Endothelial cell of umbilical vein (primary cell): Measurements from ENCODE around the gene UBE2E2. TPM values are rescaled to one million over a fixed set of nuclear protein-coding genes. Genes with fewer than 3 reads are reported as not detected.

Experiments
- BruUV-seq: library from RNA; stranded (reverse); fragments of 400-500 nt; replicated peaks from 2 replicates; lab custom pipeline; 2021; lab: Mats Ljungman, UMichigan
- CTCF ChIA-PET: fragments of 300-600, 350-600 bp; sonication (Branson Sonifier 250); formaldehyde crosslinking; loops from one replicate; lab custom pipeline; 2021; ENCODE audit warnings: antibody characterized with exemption, inconsistent platforms; lab: Charles Lee
- POLR2A ChIA-PET: fragments of 300-600, 350-600 bp; sonication (Branson Sonifier 250); formaldehyde crosslinking; loops from one replicate; lab custom pipeline; 2021; ENCODE audit warnings: antibody characterized with exemption, inconsistent platforms; lab: Charles Lee
- DNase-seq: peaks from one replicate; pipeline ENCODE4 v3.0.0-alpha.2; 2011; ENCODE audit warnings: low read depth, low spot score
- FAIRE-seq: peaks from 2 replicates; lab custom pipeline; 2011; peaks lifted over from hg19 to GRCh38; lab: Jason Lieb, UNC
- H2AFZ ChIP-seq: 2 replicates; pipeline ENCODE4 v1.6.0; 2012; ENCODE audit warnings: low read depth, low read length, control low read depth, inconsistent platforms
- H3K27ac ChIP-seq: 2 replicates; pipeline ENCODE4 v1.5.1; 2011; ENCODE audit warnings: low read depth, mild to moderate bottlenecking, control low read depth, low read length, moderate library complexity; ENCODE audit not compliant: insufficient read depth
- H3K27me3 ChIP-seq, 2 experiments: 2 replicates each; pipeline versions ENCODE4 v1.6.0 to v1.6.1; 2011; ENCODE audit warnings: low read length in 2 of 2, mixed read lengths in 1 of 2; ENCODE audit not compliant: control insufficient read depth in 2 of 2, insufficient read depth in 2 of 2
- H3K36me3 ChIP-seq, 2 experiments: 2 replicates in 1 of 2; 3 replicates in 1 of 2; pipeline ENCODE4 v1.5.1; 2011; ENCODE audit warnings: low read length in 2 of 2, mild to moderate bottlenecking in 1 of 2, moderate library complexity in 1 of 2; ENCODE audit not compliant: control insufficient read depth in 2 of 2, insufficient read depth in 2 of 2; ENCODE audit errors: extremely low read depth in 1 of 2
- H3K4me1 ChIP-seq: 3 replicates; pipeline ENCODE4 v1.5.1; 2011; ENCODE audit warnings: mild to moderate bottlenecking, low read length; ENCODE audit not compliant: control insufficient read depth, insufficient read depth; ENCODE audit errors: extremely low read depth
- H3K4me2 ChIP-seq: 2 replicates; pipeline ENCODE4 v1.6.1; 2011; ENCODE audit warnings: low read length, control low read depth, mixed read lengths; ENCODE audit not compliant: insufficient read depth
- H3K4me3 ChIP-seq, 3 experiments: fragments of 200-600 bp in 1 of 3; sonication (generic), shearing (Covaris generic) in 1 of 3; replicated peaks in 1 of 3; 2 replicates each; pipeline ENCODE4 v1.5.1; 2011 to 2016; ENCODE audit warnings: control low read depth in 3 of 3, low read length in 3 of 3, mild to moderate bottlenecking in 2 of 3, inconsistent platforms in 1 of 3, low read depth in 1 of 3, moderate library complexity in 1 of 3; ENCODE audit not compliant: insufficient read depth in 1 of 3
- H3K79me2 ChIP-seq: 2 replicates; pipeline ENCODE4 v1.6.0; 2012; ENCODE audit warnings: low read length, inconsistent platforms; ENCODE audit not compliant: control insufficient read depth, insufficient read depth
- H3K9ac ChIP-seq: replicated peaks from 2 replicates; pipeline ENCODE3; 2011; ENCODE audit warnings: low read length, control low read depth; ENCODE audit not compliant: insufficient read depth; ENCODE audit errors: extremely low read depth
- H3K9me1 ChIP-seq: replicated peaks from 3 replicates; pipeline ENCODE4 v1.6.0; 2011; ENCODE audit warnings: mild to moderate bottlenecking, low read length; ENCODE audit not compliant: control insufficient read depth, insufficient read depth; ENCODE audit errors: extremely low read depth
- H3K9me3 ChIP-seq: replicated peaks from 2 replicates; pipeline ENCODE4 v1.5.1; 2012; ENCODE audit warnings: low read length, inconsistent platforms; ENCODE audit not compliant: control insufficient read depth, insufficient read depth
- H4K20me1 ChIP-seq: replicated peaks from 2 replicates; pipeline ENCODE3; 2011; ENCODE audit warnings: mild to moderate bottlenecking, low read length; ENCODE audit not compliant: control insufficient read depth, insufficient read depth; ENCODE audit errors: extremely low read depth
- CTCF ChIP-seq, 2 donors: IDR thresholded peaks; 1 replicate in 1 of 2; 2 replicates in 1 of 2; pipeline ENCODE4 v1.5.1; 2011; ENCODE audit warnings: low read length in 2 of 2, mild to moderate bottlenecking in 2 of 2, moderate library complexity in 2 of 2, control low read depth in 1 of 2, inconsistent platforms in 1 of 2, low read depth in 1 of 2; ENCODE audit not compliant: insufficient read depth in 1 of 2; ENCODE audit errors: extremely low read depth in 1 of 2
- EZH2 ChIP-seq: IDR thresholded peaks from 2 replicates; pipeline ENCODE4 v1.6.1; 2012; ENCODE audit warnings: borderline replicate concordance, low read depth, mild to moderate bottlenecking, moderate library complexity, low read length, inconsistent platforms; ENCODE audit not compliant: severe bottlenecking
- FOS ChIP-seq: IDR thresholded peaks from 2 replicates; pipeline ENCODE4 v1.6.1; 2011; ENCODE audit warnings: mild to moderate bottlenecking, low read length, moderate library complexity, borderline replicate concordance; ENCODE audit not compliant: insufficient read depth
- GATA2 ChIP-seq: IDR thresholded peaks from 2 replicates; pipeline ENCODE4 v1.7.0; 2011; ENCODE audit warnings: low read depth, mild to moderate bottlenecking, moderate library complexity, mixed read lengths, low read length; ENCODE audit not compliant: insufficient read length, insufficient read depth
- JUN ChIP-seq: IDR thresholded peaks from 2 replicates; pipeline ENCODE4 v1.6.1; 2011; ENCODE audit warnings: borderline replicate concordance, low read depth; ENCODE audit not compliant: insufficient read length, insufficient read depth
- MAX ChIP-seq: IDR thresholded peaks from 2 replicates; pipeline ENCODE4 v1.6.1; 2011; ENCODE audit not compliant: insufficient read depth, insufficient read length
- MYC ChIP-seq: IDR thresholded peaks from one replicate; pipeline ENCODE4 v1.6.1; 2011; ENCODE audit warnings: mild to moderate bottlenecking, low read depth, low read length
- POLR2A ChIP-seq: IDR thresholded peaks from 2 replicates; pipeline ENCODE4 v1.6.1; 2012; ENCODE audit warnings: low read depth, mild to moderate bottlenecking, control low read depth, low read length
- POLR2AphosphoS5 ChIP-seq: IDR thresholded peaks from 2 replicates; pipeline ENCODE4 v1.6.1; 2012; ENCODE audit warnings: low read depth, mild to moderate bottlenecking, control low read depth, low read length, moderate library complexity; ENCODE audit not compliant: insufficient read depth
- dilution Hi-C: fragments of 300-500 bp; cut with MboI; formaldehyde crosslinking; loops from one replicate; pipeline ENCODE4 v1.15.0; 2019; ENCODE audit warnings: low sequenced_read_pairs; ENCODE audit not compliant: extremely low pct_ligation_motif_present
- intact Hi-C: fragments of 100-400 bp; cut with micrococcal nuclease; formaldehyde crosslinking; loops from one replicate; pipeline ENCODE4 v1.10.0; 2022
- polyA plus RNA-seq, 4 experiments: library from polyadenylated mRNA; depleted of rRNA in 3 of 4; stranded (reverse) in 3 of 4; unstranded in 1 of 4; fragments of >200 nt; gene quantifications; 2 replicates each; pipeline versions ENCODE4 v1.2.1 to v1.2.3, GENCODE V29; 2011 to 2012; ENCODE audit warnings: missing spikeins in 1 of 4
- total RNA-seq: library from RNA; stranded (reverse); gene quantifications from 2 replicates; pipeline ENCODE4 v1.2.3, GENCODE V29; 2021

The UBE2E2 gene
- total and polyA plus RNA-seq, 2 donors (not counting 3 experiments of a cell fraction or from before 2014, with no cell fraction given), result 37.0 to 45.4 TPM

DNA sequence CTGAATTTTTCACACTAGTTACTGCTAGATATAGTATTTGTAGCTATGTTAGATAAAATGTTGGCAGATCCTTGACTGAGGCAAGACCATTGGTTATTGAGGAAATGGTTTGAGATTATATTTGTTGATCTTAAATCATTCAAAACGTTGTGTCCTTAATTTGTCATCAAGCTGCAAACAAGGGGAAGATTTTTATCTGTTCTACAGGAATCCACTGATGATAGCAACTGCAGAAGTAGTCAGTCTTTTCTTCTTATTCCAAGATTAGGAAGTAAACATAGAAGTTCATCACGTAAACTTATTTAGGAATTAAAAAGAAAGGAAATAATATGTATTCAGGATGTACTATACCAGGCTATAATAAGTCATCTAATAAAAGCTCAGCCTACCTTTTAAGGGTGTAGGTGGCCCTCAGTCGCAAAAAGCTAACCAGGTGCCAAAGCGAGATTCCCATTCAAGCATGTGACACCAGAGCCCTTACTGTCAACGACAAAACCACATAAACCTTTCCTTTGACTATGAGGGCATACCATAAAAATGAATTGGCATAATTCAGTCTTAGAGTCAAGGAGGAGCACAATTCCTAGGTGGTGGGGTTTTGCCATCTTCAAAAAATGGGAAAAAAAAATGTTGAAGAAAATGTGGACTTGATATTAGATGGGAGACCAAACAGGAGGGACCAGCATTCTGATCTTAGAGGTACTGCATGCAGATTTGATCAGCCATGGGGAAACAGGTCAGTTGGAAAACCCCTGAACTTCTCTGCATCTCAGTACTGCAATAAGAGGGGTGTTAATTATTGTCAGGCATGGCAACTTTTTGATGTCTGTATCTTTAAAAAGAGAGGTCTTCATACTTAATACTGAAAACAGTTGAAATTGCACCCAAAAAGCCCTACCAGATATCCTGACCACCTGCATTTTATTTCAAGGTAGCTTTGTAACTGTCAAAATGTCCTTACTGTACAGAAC is 390.1 kb downstream of the UBE2E2 start:
- Histone ChIP-seq H3K36me3 (no peaks in the 10 kb centered on the region), H3K27ac (no peak overlapping the region), H3K79me2 (no peaks in the 10 kb centered on the region), H3K27me3 (no peaks in the 10 kb centered on the region), H3K4me1 (no peaks in the 10 kb centered on the region), H4K20me1 (no peaks in the 10 kb centered on the region), H3K4me2 (no peak overlapping the region), H2AFZ (no peak overlapping the region), H3K9ac (no peak overlapping the region), H3K9me3 (no peaks in the 10 kb centered on the region), H3K4me3 (no peak overlapping the region), H3K9me1 (no peaks in the 10 kb centered on the region)
- no TSS peak for BruUV-seq
- intact Hi-C loops (no loop called here), dilution Hi-C loops (no loop called here)
- ChIA-PET POLR2A (no interaction called here), CTCF (interaction anchor here (1.0 kb wide), 1 partner anchor 17 kb away, joined by 3 read pairs; no protein-coding TSS in a partner anchor)
- TF ChIP-seq POLR2AphosphoS5 (no peak), EZH2 (no peak), POLR2A (no peak), JUN (no peak), FOS (no peak), MAX (no peak), CTCF (IDR thresholded peaks at IDR 0.05; ENCODE audit: extremely low read depth in 1 of 2, insufficient read depth in 1 of 2, low read depth in 1 of 2, low read length in 2 of 2) (no peak), MYC (no peak), GATA2 (no peak)
- DNase-seq, result no peak
- FAIRE-seq, result no peak
